Breast epithelium (tissue), 3 donors: ENCODE measurements around the gene FHIT.

Source experiments
- CTCF ChIP-seq, 3 donors: fragments of 450-650 bp; IDR thresholded peaks; one replicate each; pipeline ENCODE4 v1.5.1; 2016 to 2017; ENCODE audit warnings: antibody characterized with exemption in 3 of 3, mild to moderate bottlenecking in 3 of 3, moderate library complexity in 3 of 3
- POLR2A ChIP-seq: fragments of 450-650 bp; IDR thresholded peaks from one replicate; pipeline ENCODE4 v1.6.1; 2016; ENCODE audit warnings: antibody characterized with exemption, mild to moderate bottlenecking, moderate library complexity

- no peak for TF ChIP-seq CTCF (IDR thresholded peaks at IDR 0.05)
- no peak for TF ChIP-seq POLR2A
Observed at GRCh38 chr3:60752809-60753208, 498.4 kb downstream of the FHIT start.
